Measurements from ENCODE around the gene NMBR.
"Not testable (repeated sequence)": the region's sequence is repeated elsewhere in the genome, so short reads cannot be mapped to it uniquely, and the experiment has no call there.

NMBR gene

DNA sequence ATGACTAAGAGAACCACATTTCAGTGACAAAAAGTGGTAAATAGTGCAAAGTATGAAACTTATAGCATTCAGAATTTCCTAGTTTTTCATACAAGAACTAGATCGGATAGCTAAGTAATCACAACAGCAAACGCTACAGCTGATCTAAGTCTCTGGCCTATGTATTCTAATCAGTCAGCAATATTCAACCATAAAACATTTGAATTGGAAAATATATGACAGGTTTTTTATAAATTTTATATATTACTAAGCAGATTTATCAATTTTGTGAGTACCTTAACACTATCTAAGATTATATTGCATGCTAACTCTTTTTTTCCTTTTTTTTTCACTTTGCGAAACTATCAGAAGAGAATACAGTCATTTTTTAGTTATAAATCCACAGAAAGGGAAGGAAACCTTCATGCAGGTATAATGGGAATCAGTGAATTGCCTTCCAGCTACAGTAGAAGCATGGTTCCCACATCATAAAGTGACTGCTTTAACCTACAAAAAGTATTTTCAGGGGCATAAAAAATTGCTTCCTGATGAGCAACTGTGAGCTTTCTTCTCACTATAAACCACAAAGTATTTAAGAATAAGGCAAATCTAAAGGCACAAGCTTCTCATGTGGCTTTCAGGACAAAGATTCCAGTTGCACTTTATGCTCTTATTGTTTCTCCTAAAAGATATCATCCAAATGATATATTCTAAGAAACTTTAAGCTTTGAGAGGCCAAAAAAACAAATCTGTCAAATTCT lies 88.2 kb downstream of the NMBR start:
- DNase-seq (ENCODE audit: low read depth in 2 of 2): peak in 1 of 2 experiments; percentile 6

GRCh38 chr6:142055219-142055618 lies 91.7 kb downstream of the NMBR start:
- no peak for DNase-seq (ENCODE audit: low read depth in 2 of 2)

DNA sequence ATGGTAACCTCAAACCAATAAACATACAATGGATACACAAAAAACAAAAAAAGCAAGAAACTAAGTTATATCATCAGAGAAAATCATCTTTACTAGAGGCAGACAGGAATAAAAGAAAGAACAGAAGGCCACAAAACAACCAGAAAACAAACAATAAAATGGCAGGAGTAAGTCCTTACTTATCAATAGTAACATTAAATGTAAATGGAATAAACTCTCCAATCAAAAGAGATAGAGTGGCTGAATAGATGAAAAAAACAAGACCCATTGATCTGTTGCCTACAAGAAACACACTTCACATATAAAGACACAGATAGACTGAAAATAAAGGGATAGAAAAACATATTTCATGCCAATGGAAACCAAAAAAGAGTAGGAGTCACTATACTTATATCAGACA lies 95.5 kb downstream of the NMBR start:
- no peak for DNase-seq (ENCODE audit: low read depth in 2 of 2)

GRCh38 chr6:142048593-142048980 lies 98.3 kb downstream of the NMBR start:
- no peak for DNase-seq (ENCODE audit: low read depth in 2 of 2)

GRCh38 chr6:142047934-142048592 lies 98.9 kb downstream of the NMBR start:
- DNase-seq (ENCODE audit: low read depth in 2 of 2): no peak

DNA sequence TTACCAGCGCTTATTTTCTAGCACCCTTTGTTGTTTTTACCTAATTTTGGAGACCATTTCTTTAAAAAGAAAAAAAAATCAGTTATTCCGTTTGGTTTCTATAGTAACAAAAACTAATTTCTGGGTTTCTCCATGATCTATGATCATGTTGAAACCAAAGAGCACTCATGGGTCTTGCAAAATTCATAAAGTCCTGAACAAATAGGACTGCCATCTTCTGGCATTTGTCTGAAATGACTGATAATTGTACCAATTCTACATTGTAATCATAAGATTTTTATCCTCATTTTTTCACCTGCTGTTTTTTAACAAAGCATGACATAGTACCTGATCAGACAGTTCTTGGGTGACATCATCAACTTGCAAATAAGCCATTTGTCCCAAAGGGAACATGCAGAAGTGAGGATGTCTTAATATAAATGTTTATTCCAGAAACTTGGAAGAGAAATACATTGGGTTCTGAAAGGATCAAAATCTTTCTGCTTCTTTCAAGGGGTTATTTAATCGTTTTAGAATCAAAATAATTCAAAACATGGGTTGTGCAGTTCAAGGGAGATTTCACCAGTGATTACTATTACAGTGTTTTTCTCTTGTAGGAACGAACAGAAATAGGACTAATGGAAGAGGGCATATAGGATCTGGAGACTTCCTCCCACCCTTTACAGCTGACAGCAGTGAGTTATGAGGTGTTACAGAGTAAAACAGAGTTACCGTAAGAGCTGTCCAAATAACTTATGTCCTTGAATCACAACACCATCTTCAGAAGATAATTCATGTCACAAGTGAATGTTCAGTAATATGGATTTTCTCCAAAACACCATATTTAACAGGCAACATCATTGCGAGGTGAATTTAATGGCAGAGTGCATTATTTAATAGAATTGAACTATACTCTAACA lies 101.3 kb downstream of the NMBR start:
- peak; percentile 59 to 61 for DNase-seq (ENCODE audit: low read depth in 2 of 2)

DNA sequence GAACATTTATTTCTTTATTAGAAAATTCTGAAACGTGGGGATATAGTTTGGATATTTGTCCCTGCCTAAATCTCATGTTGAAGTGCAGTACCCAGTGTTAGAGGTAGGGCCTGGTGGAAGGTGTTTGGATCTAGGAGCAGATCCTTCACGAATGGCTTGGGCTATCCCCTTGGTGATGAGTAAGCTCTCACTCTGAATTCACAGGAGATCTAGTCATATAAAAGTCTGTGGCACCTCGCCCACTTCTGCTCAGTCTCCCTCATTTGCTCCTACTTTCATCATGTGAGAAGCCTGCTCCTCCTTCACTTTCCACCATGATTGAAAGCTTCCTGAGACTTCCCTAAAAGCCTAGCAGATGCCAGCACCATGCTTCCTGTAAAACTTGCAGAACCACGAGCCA lies 111.0 kb downstream of the NMBR start:
- DNase-seq (ENCODE audit: low read depth in 2 of 2): no peak

DNA sequence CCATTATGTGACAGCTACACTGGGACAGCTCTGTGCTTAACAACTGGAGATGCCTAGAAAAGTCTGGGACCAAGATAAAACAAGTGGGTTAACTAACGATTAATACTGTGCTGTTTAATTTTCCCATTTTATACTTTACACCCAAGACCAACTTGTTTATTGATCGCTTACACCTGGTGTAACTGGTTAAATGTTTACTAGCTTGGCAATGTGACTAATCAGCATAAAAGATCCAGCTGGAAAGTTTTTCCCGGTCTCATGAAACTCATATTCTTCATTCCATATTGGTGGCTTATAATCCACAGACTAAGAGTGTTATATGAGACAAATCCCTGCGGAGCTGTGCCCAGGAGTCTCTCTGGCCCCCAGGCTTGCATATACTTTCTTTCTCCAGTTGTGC lies 115.9 kb downstream of the NMBR start:
- DNase-seq (ENCODE audit: low read depth in 2 of 2): no peak

DNA sequence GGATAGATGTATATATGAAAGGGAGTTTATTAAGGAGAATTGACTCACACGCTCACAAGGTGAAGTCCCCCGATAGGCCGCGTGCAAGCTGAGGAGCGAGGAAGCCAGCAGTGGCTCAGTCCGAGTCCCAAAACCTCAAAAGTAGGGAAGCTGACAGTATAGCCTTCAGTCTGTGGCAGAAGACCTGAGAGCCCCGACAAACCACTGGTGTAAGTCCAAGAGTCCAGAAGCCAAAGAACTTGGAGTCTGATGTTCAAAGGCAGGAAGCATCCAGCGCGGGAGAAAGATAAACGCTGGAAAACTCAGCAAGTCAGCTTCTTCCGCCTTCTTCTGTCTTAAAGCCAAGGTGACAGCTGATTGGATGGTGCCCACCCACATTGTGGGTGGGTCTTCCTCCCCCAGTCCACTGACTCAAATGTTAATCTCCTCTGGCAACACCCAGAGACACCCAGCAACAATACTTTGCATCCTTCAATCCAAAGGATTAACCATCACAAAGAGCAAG lies 116.8 kb downstream of the NMBR start:
- DNase-seq (ENCODE audit: low read depth in 2 of 2): no peak

DNA sequence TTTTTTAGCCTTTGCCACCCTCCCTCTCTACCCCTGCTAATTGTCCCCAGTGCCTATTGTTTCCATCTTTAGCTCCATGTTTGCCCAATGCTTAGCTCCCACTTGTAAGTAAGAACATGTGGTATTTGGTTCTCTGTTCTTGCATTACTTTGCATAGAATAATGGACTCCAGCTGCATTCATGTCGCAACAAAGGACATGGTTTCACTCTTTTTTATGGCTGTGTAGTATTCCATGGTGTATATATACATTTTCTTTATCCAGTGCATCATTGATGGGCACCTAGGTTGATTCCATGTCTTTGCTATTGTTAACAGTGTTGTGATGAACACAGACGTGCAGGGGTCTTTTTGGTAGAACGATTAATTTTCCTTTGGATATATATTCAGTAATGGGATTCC lies 118.4 kb downstream of the NMBR start:
- no peak for DNase-seq (ENCODE audit: low read depth in 2 of 2)

DNA sequence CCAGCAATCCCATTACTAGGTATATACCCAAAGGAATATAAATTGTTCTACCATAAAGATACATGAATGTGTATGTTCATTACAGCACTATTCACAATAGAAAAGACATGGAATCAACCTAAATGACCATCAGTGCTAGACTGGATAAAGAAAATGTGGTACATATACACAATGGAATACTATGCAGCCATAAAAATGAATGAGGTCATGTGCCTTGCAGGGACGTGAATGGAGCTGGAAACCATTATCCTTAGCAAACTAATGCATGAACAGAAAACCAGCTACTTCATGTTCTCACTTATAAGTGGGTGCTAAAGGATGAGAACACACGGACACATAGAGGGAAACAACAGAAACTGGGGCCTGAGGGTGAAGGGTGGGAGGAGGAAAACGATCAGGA lies 119.1 kb downstream of the NMBR start:
- not testable (repeated sequence) for DNase-seq (ENCODE audit: low read depth in 2 of 2)

- DNase-seq (ENCODE audit: low read depth in 2 of 2): no peak
Measured at GRCh38 chr6:142027074-142027473, 119.8 kb downstream of the NMBR start.

GRCh38 chr6:142026471-142026870 lies 120.5 kb downstream of the NMBR start:
- DNase-seq (ENCODE audit: low read depth in 2 of 2): no peak
